Measurements from ENCODE around the gene ARMCX4. TPM values are rescaled to one million over a fixed set of nuclear protein-coding genes. Genes with fewer than 3 reads are reported as not detected.

The ARMCX4 gene
- total RNA-seq, 1 experiment from 2014 or later: 0.15 TPM

DNA sequence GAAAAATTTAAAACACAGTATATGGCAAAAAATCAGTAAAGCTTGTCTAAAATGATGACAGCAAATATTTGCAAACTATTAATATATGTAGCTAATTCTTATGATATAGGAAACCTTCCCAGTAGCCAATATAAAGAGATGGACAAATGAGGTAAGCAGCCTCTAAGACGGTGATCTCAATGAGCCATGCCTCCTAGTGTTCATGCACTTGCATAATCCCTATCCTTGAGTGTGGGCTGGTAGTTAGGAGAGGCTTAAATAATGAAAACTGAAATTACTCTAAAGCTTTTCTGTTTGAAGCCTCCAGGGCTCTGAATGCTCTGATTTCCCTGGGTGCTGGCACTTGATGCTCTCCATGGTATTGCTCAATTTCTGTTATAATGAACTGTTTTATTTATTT lies 24.6 kb upstream of the ARMCX4 start:
- no TSS peak for BruUV-seq (replicated peaks)
- DNase-seq (ENCODE audit: low read depth, low spot score) (no peak), ATAC-seq (peak; percentile 47; the same call in 1 of the 2 replicates)
- Histone ChIP-seq H3K79me2 (ENCODE audit: insufficient read depth, low read length) (no peaks in the 10 kb centered on the region), H3K4me1 (ENCODE audit: control insufficient read depth in 1 of 2, insufficient read depth in 2 of 2, low read length in 2 of 2) (no peaks in the 10 kb centered on the region), H3K9me2 (ENCODE audit: insufficient read depth) (no peaks in the 10 kb centered on the region), H3K36me3 (ENCODE audit: control insufficient read depth in 1 of 2, insufficient read depth in 2 of 2, low read length in 2 of 2) (no peaks in the 10 kb centered on the region), H3K9ac (ENCODE audit: low read length) (no peak overlapping the region), H3K27me3 (ENCODE audit: insufficient read depth, low read length) (no peaks in the 10 kb centered on the region), H2AFZ (ENCODE audit: low read depth, low read length, poor library complexity, severe bottlenecking) (no peak overlapping the region), H3K27ac (ENCODE audit: low read depth, low read length) (no peak overlapping the region), H3K4me2 (ENCODE audit: low read length) (no peak overlapping the region), H3K4me3 (replicated peaks in 1 of 2; ENCODE audit: low read depth in 1 of 2, low read length in 2 of 2) (no peak overlapping the region), H3K9me3 (ENCODE audit: control insufficient read depth in 1 of 2, insufficient read depth in 1 of 2, low read depth in 1 of 2, low read length in 2 of 2) (no peaks in the 10 kb centered on the region), H4K20me1 (ENCODE audit: insufficient read depth) (no peaks in the 10 kb centered on the region)
- ChIA-PET POLR2A (no interaction called here), CTCF (no interaction called here), RAD21 (ENCODE audit: low non-redundant PET in 1 of 2, low total read pairs in 2 of 2, uncharacterized antibody in 2 of 2, unreplicated experiment in 2 of 2) (no interaction called here)
- no peak for TF ChIP-seq SP1 (IDR thresholded peaks at IDR 0.05; ENCODE audit: low read depth)
- TF ChIP-seq EGR1 (IDR thresholded peaks at IDR 0.05; ENCODE audit: low read depth): no peak
- no peak for TF ChIP-seq ELF1 (IDR thresholded peaks at IDR 0.05; ENCODE audit: borderline replicate concordance, low read depth)
- TF ChIP-seq ZFX (IDR thresholded peaks at IDR 0.05): no peak
- TF ChIP-seq POLR2AphosphoS5 (IDR thresholded peaks at IDR 0.05; ENCODE audit: low read depth, low read length): no peak
- TF ChIP-seq SRF (IDR thresholded peaks at IDR 0.05; ENCODE audit: low read depth): no peak
- TF ChIP-seq CEBPB (IDR thresholded peaks at IDR 0.05; ENCODE audit: low read depth): no peak
- TF ChIP-seq YY1 (IDR thresholded peaks at IDR 0.05; ENCODE audit: extremely low read depth, insufficient replicate concordance, low read depth, low read length): no peak
- TF ChIP-seq, protein P1, sequence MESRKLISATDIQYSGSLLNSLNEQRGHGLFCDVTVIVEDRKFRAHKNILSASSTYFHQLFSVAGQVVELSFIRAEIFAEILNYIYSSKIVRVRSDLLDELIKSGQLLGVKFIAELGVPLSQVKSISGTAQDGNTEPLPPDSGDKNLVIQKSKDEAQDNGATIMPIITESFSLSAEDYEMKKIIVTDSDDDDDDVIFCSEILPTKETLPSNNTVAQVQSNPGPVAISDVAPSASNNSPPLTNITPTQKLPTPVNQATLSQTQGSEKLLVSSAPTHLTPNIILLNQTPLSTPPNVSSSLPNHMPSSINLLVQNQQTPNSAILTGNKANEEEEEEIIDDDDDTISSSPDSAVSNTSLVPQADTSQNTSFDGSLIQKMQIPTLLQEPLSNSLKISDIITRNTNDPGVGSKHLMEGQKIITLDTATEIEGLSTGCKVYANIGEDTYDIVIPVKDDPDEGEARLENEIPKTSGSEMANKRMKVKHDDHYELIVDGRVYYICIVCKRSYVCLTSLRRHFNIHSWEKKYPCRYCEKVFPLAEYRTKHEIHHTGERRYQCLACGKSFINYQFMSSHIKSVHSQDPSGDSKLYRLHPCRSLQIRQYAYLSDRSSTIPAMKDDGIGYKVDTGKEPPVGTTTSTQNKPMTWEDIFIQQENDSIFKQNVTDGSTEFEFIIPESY (IDR thresholded peaks at IDR 0.05; ENCODE audit: extremely low read depth, insufficient replicate concordance, low read length): no peak
- TF ChIP-seq, protein P2, sequence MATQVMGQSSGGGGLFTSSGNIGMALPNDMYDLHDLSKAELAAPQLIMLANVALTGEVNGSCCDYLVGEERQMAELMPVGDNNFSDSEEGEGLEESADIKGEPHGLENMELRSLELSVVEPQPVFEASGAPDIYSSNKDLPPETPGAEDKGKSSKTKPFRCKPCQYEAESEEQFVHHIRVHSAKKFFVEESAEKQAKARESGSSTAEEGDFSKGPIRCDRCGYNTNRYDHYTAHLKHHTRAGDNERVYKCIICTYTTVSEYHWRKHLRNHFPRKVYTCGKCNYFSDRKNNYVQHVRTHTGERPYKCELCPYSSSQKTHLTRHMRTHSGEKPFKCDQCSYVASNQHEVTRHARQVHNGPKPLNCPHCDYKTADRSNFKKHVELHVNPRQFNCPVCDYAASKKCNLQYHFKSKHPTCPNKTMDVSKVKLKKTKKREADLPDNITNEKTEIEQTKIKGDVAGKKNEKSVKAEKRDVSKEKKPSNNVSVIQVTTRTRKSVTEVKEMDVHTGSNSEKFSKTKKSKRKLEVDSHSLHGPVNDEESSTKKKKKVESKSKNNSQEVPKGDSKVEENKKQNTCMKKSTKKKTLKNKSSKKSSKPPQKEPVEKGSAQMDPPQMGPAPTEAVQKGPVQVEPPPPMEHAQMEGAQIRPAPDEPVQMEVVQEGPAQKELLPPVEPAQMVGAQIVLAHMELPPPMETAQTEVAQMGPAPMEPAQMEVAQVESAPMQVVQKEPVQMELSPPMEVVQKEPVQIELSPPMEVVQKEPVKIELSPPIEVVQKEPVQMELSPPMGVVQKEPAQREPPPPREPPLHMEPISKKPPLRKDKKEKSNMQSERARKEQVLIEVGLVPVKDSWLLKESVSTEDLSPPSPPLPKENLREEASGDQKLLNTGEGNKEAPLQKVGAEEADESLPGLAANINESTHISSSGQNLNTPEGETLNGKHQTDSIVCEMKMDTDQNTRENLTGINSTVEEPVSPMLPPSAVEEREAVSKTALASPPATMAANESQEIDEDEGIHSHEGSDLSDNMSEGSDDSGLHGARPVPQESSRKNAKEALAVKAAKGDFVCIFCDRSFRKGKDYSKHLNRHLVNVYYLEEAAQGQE (IDR thresholded peaks at IDR 0.05; ENCODE audit: low read depth): no peak
- TF ChIP-seq, protein P3, sequence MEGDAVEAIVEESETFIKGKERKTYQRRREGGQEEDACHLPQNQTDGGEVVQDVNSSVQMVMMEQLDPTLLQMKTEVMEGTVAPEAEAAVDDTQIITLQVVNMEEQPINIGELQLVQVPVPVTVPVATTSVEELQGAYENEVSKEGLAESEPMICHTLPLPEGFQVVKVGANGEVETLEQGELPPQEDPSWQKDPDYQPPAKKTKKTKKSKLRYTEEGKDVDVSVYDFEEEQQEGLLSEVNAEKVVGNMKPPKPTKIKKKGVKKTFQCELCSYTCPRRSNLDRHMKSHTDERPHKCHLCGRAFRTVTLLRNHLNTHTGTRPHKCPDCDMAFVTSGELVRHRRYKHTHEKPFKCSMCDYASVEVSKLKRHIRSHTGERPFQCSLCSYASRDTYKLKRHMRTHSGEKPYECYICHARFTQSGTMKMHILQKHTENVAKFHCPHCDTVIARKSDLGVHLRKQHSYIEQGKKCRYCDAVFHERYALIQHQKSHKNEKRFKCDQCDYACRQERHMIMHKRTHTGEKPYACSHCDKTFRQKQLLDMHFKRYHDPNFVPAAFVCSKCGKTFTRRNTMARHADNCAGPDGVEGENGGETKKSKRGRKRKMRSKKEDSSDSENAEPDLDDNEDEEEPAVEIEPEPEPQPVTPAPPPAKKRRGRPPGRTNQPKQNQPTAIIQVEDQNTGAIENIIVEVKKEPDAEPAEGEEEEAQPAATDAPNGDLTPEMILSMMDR (IDR thresholded peaks at IDR 0.05 in 2 of 3, conservative IDR thresholded peaks at IDR 0.05 in 1 of 3; ENCODE audit: borderline replicate concordance in 1 of 3, insufficient read depth in 1 of 3, low read depth in 2 of 3, low read length in 2 of 3): no peak
- no peak for TF ChIP-seq RAD21 (IDR thresholded peaks at IDR 0.05; ENCODE audit: low read depth)
- TF ChIP-seq FOSL1 (IDR thresholded peaks at IDR 0.05; ENCODE audit: low read depth): no peak
- TF ChIP-seq, protein P4, sequence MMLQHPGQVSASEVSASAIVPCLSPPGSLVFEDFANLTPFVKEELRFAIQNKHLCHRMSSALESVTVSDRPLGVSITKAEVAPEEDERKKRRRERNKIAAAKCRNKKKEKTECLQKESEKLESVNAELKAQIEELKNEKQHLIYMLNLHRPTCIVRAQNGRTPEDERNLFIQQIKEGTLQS (IDR thresholded peaks at IDR 0.05): no peak
- intact Hi-C loops (cut with micrococcal nuclease): no loop called here

All from HCT116 (cell line).